H1 (cell line): ENCODE results near the gene IL1RAPL1. TPM values are rescaled to one million over a fixed set of nuclear protein-coding genes. Genes with fewer than 3 reads are reported as not detected.

Experiments
- CTCF ChIA-PET: fragments of 300-600 bp; sonication (Branson Sonifier 250); formaldehyde crosslinking; loops from one replicate; lab custom pipeline; 2021; ENCODE audit not compliant: partially characterized antibody; lab: Charles Lee
- POLR2A ChIA-PET: fragments of 300-600 bp; sonication (Branson Sonifier 250); formaldehyde crosslinking; loops from one replicate; lab custom pipeline; 2021; ENCODE audit warnings: inconsistent platforms; ENCODE audit not compliant: partially characterized antibody; lab: Charles Lee
- DNase-seq, 2 experiments: peaks; one replicate each; pipeline versions ENCODE4 v3.0.0 to v3.0.0-alpha.2; 2010 to 2022; ENCODE audit warnings: low spot score in 2 of 2, low read depth in 1 of 2, mixed read lengths in 1 of 2
- FAIRE-seq: peaks from 2 replicates; lab custom pipeline; 2011; peaks lifted over from hg19 to GRCh38; lab: Jason Lieb, UNC
- H2AFZ ChIP-seq: 2 replicates; pipeline ENCODE4 v1.8.1; 2012; ENCODE audit warnings: low read length, inconsistent platforms
- H2AK5ac ChIP-seq: 2 replicates; pipeline ENCODE4 v1.6.1; 2013; ENCODE audit warnings: low read depth, low read length
- H2BK120ac ChIP-seq: replicated peaks from 2 replicates; pipeline ENCODE3; 2013; ENCODE audit warnings: low read depth, low read length, inconsistent platforms
- H2BK12ac ChIP-seq: 2 replicates; pipeline ENCODE4 v1.6.1; 2013; ENCODE audit warnings: low read depth, low read length
- H2BK15ac ChIP-seq: 2 replicates; pipeline ENCODE4 v1.6.1; 2013; ENCODE audit warnings: low read length
- H2BK20ac ChIP-seq: 2 replicates; pipeline ENCODE4 v1.6.1; 2013; ENCODE audit warnings: low read length
- H2BK5ac ChIP-seq: 2 replicates; pipeline ENCODE4 v1.6.1; 2013; ENCODE audit warnings: low read depth, low read length
- H3K14ac ChIP-seq: 2 replicates; pipeline ENCODE4 v1.6.1; 2013; ENCODE audit warnings: inconsistent platforms; ENCODE audit not compliant: insufficient read length
- H3K18ac ChIP-seq: 2 replicates; pipeline ENCODE4 v1.6.1; 2013; ENCODE audit warnings: low read length; ENCODE audit errors: extremely low read depth
- H3K23ac ChIP-seq: 2 replicates; pipeline ENCODE4 v1.6.1; 2013; ENCODE audit warnings: inconsistent platforms; ENCODE audit not compliant: insufficient read length
- H3K23me2 ChIP-seq: 2 replicates; pipeline ENCODE4 v1.6.1; 2013; ENCODE audit warnings: low read depth, low read length
- H3K27ac ChIP-seq: 2 replicates; pipeline ENCODE4 v1.6.1; 2011; ENCODE audit warnings: low read depth, low read length, inconsistent platforms
- H3K27me3 ChIP-seq, 4 experiments: replicated peaks in 1 of 4; 1 replicate in 1 of 4; 2 replicates in 3 of 4; pipeline versions ENCODE4 v1.6.1 to v1.8.1; 2011 to 2013; ENCODE audit warnings: low read length in 3 of 4, mild to moderate bottlenecking in 3 of 4, inconsistent platforms in 2 of 4, mixed read lengths in 2 of 4, moderate library complexity in 1 of 4; ENCODE audit not compliant: control insufficient read depth in 3 of 4, insufficient read depth in 3 of 4; ENCODE audit errors: extremely low read depth in 1 of 4
- H3K36me3 ChIP-seq, 4 experiments: 2 replicates each; pipeline versions ENCODE4 v1.6.1 to v1.8.1; 2011 to 2013; ENCODE audit warnings: mild to moderate bottlenecking in 4 of 4, low read length in 3 of 4, moderate library complexity in 2 of 4, control low read depth in 1 of 4, inconsistent platforms in 1 of 4; ENCODE audit not compliant: insufficient read depth in 4 of 4, control insufficient read depth in 2 of 4
- H3K4ac ChIP-seq: replicated peaks from 2 replicates; pipeline ENCODE3; 2013; ENCODE audit warnings: low read length, low read depth, mixed read lengths, inconsistent platforms; ENCODE audit not compliant: insufficient read length
- H3K4me1 ChIP-seq, 4 experiments: replicated peaks in 1 of 4; 1 replicate in 1 of 4; 2 replicates in 3 of 4; pipeline versions ENCODE4 v1.6.1 to v1.8.1; 2011 to 2013; ENCODE audit warnings: low read length in 3 of 4, inconsistent platforms in 2 of 4, mixed read lengths in 1 of 4; ENCODE audit not compliant: insufficient read depth in 4 of 4, control insufficient read depth in 3 of 4
- H3K4me2 ChIP-seq, 2 experiments: 2 replicates each; pipeline versions ENCODE4 v1.6.1 to v1.8.1; 2011 to 2013; ENCODE audit warnings: low read depth in 2 of 2, low read length in 2 of 2, control low read depth in 1 of 2, inconsistent platforms in 1 of 2, mild to moderate bottlenecking in 1 of 2; ENCODE audit not compliant: insufficient read depth in 1 of 2
- H3K4me3 ChIP-seq, 4 experiments: fragments of 200-600, 300-600 bp in 1 of 4; sonication (generic), shearing (Covaris generic), sonication (Bioruptor Twin) in 1 of 4; 2 replicates each; pipeline versions ENCODE4 v1.5.1 to v1.8.1; 2011 to 2016; ENCODE audit warnings: low read length in 4 of 4, low read depth in 3 of 4, control low read depth in 2 of 4, inconsistent platforms in 2 of 4, mild to moderate bottlenecking in 2 of 4, mixed read lengths in 1 of 4, moderate library complexity in 1 of 4; ENCODE audit not compliant: insufficient read depth in 2 of 4; ENCODE audit errors: extremely low read depth in 1 of 4
- H3K56ac ChIP-seq: replicated peaks from 2 replicates; pipeline ENCODE3; 2013; ENCODE audit warnings: low read depth, mild to moderate bottlenecking, mixed read lengths, low read length, inconsistent platforms; ENCODE audit not compliant: insufficient read length
- H3K79me1 ChIP-seq: 2 replicates; pipeline ENCODE4 v1.6.1; 2013; ENCODE audit warnings: low read depth, low read length, control low read depth
- H3K79me2 ChIP-seq, 2 experiments: 2 replicates each; pipeline versions ENCODE4 v1.6.1 to v1.8.1; 2012 to 2013; ENCODE audit warnings: low read length in 2 of 2, mild to moderate bottlenecking in 2 of 2, inconsistent platforms in 1 of 2; ENCODE audit not compliant: insufficient read depth in 2 of 2, control insufficient read depth in 1 of 2
- H3K9ac ChIP-seq, 4 experiments: replicated peaks in 1 of 4; 1 replicate in 1 of 4; 2 replicates in 3 of 4; pipeline versions ENCODE4 v1.6.1 to v1.8.1; 2011 to 2013; ENCODE audit warnings: low read depth in 3 of 4, low read length in 3 of 4, control low read depth in 2 of 4, mild to moderate bottlenecking in 2 of 4, moderate library complexity in 2 of 4, inconsistent platforms in 1 of 4; ENCODE audit errors: extremely low read depth in 1 of 4
- H3K9me3 ChIP-seq, 2 experiments: 2 replicates each; pipeline versions ENCODE4 v1.6.1 to v1.8.1; 2012 to 2013; ENCODE audit warnings: mild to moderate bottlenecking in 2 of 2, moderate library complexity in 2 of 2, control low read depth in 1 of 2, inconsistent platforms in 1 of 2, low read depth in 1 of 2, low read length in 1 of 2, mixed read lengths in 1 of 2; ENCODE audit not compliant: insufficient read depth in 2 of 2
- H4K20me1 ChIP-seq, 2 experiments: replicated peaks in 1 of 2; 2 replicates each; pipeline versions ENCODE3 to v1.8.1; 2011 to 2013; ENCODE audit warnings: inconsistent platforms in 2 of 2, low read length in 2 of 2, mild to moderate bottlenecking in 1 of 2; ENCODE audit not compliant: insufficient read depth in 2 of 2, control insufficient read depth in 1 of 2
- H4K5ac ChIP-seq: 2 replicates; pipeline ENCODE4 v1.6.1; 2013; ENCODE audit warnings: low read length, low read depth, mixed read lengths, inconsistent platforms; ENCODE audit not compliant: insufficient read length
- H4K8ac ChIP-seq: 2 replicates; pipeline ENCODE4 v1.8.0; 2013; ENCODE audit warnings: mild to moderate bottlenecking, moderate library complexity, low read length, inconsistent platforms; ENCODE audit not compliant: insufficient read depth; ENCODE audit errors: extremely low read depth
- H4K91ac ChIP-seq: replicated peaks from 2 replicates; pipeline ENCODE3; 2013; ENCODE audit warnings: low read length, mixed read lengths, inconsistent platforms; ENCODE audit not compliant: insufficient read length
- EZH2 ChIP-seq: fragments of 200-600 bp; sonication (generic); IDR thresholded peaks from 2 replicates; pipeline ENCODE4 v1.7.1; 2012; ENCODE audit warnings: low read depth, mild to moderate bottlenecking, moderate library complexity, low read length, inconsistent platforms; ENCODE audit not compliant: severe bottlenecking
- GTF2F1 ChIP-seq: IDR thresholded peaks from 2 replicates; pipeline ENCODE4 v1.6.1; 2012; ENCODE audit warnings: low read depth, low read length, improper control_type of control experiment, borderline replicate concordance
- KDM4A ChIP-seq: IDR thresholded peaks from one replicate; pipeline ENCODE4 v1.7.1; 2012; ENCODE audit warnings: low read depth, mild to moderate bottlenecking, moderate library complexity, low read length, inconsistent platforms; ENCODE audit not compliant: severe bottlenecking
- SAP30 ChIP-seq: fragments of 300-600 bp; sonication (generic); IDR thresholded peaks from 2 replicates; pipeline ENCODE4 v1.7.1; 2012; ENCODE audit warnings: low read length, moderate library complexity, mild to moderate bottlenecking, inconsistent platforms; ENCODE audit not compliant: insufficient read depth, insufficient replicate concordance
- SIN3A ChIP-seq, 2 experiments: IDR thresholded peaks in 1 of 2; conservative IDR thresholded peaks in 1 of 2; 2 replicates each; pipeline ENCODE4 v1.6.1; 2011 to 2012; ENCODE audit warnings: low read length in 2 of 2, improper control_type of control experiment in 1 of 2, low read depth in 1 of 2, mild to moderate bottlenecking in 1 of 2
- SRF ChIP-seq: IDR thresholded peaks from 2 replicates; pipeline ENCODE4 v1.6.1; 2011; ENCODE audit warnings: mild to moderate bottlenecking, low read depth, low read length, moderate library complexity
- WGBS, 2 experiments: shearing (Covaris generic) in 1 of 2; methylation state at CpG; one replicate each; pipeline versions ENCODE4 v1.1.6 to v1.1.7; 2013 to 2015; ENCODE audit warnings: low lambda C conversion rate in 2 of 2, mixed read lengths in 2 of 2, inconsistent platforms in 1 of 2, low coverage in 1 of 2, missing lambda C conversion rate in 1 of 2; ENCODE audit not compliant: insufficient replicate concordance in 2 of 2, insufficient coverage in 1 of 2, insufficient read length in 1 of 2; ENCODE audit errors: extremely low coverage in 1 of 2, missing lambda C conversion rate in 1 of 2; 5-methylcytosine and 5-hydroxymethylcytosine counted together
- polyA plus RNA-seq, 7 experiments: library from polyadenylated mRNA; depleted of rRNA in 3 of 7; stranded (reverse) in 5 of 7; unstranded in 2 of 7; fragments of >200 nt in 5 of 7; fragments of 200-250 nt in 2 of 7; gene quantifications; 1 replicate in 5 of 7; 2 replicates in 1 of 7; 4 replicates in 1 of 7; pipeline versions ENCODE4 v1.2.1 to v1.2.3, GENCODE V29; 2011 to 2013; ENCODE audit warnings: missing spikeins in 2 of 7, mixed read lengths in 2 of 7
- total RNA-seq: library from RNA; stranded (reverse); fragmentation: NEBNext Ultra II Directional; extraction: Animal tissue kit (Norgen Biotek cat#: 25700); gene quantifications from 2 replicates; pipeline ENCODE4 v1.2.1, GENCODE V29; 2021
- TF ChIP-seq, protein P1 (sequence below), 3 experiments: IDR thresholded peaks; 1 replicate in 2 of 3; 2 replicates in 1 of 3; pipeline versions ENCODE4 v1.5.1 to v1.6.1; 2011; ENCODE audit warnings: low read length in 3 of 3, mild to moderate bottlenecking in 3 of 3, inconsistent platforms in 2 of 3, low read depth in 1 of 3, moderate library complexity in 1 of 3; ENCODE audit not compliant: insufficient read depth in 1 of 3; ENCODE audit errors: control extremely low read depth in 1 of 3

IL1RAPL1 gene
- total and polyA plus RNA-seq, 2 of the 8 experiments (the other 6 are each of a cell fraction or from before 2014, with no cell fraction given) = 0.11 to 0.35 TPM

DNA sequence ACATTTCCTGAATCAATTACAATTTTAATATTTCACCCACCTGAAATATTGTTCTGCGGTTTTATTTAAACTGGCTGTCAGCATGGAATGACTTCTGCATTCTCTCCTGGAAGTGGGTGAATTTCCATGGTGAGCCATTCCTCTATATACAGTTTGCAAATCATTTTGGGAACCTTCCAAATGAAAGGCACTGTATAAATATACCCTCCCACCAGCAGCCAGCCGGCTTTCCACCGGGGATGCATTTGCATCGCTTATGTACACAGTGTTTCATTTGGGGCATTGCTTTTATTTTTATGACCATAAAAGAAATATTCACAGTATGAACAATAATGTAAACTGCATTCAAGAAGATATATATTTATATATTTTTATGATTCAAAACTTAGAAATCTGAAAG lies 4.7 kb upstream of the IL1RAPL1 start:
- Histone ChIP-seq H2AK5ac (no peak overlapping the region), H3K27me3 (no peaks in the 10 kb centered on the region), H3K79me1 (no peaks in the 10 kb centered on the region), H3K36me3 (no peaks in the 10 kb centered on the region), H3K56ac (no peak overlapping the region), H4K91ac (no peak overlapping the region), H3K9ac (no peak overlapping the region), H2AFZ (no peak overlapping the region), H4K8ac (no peak overlapping the region), H3K27ac (no peak overlapping the region), H2BK15ac (no peak overlapping the region), H4K5ac (no peak overlapping the region), H3K23ac (no peak overlapping the region), H3K23me2 (no peaks in the 10 kb centered on the region), H3K4me3 (no peak overlapping the region), H3K9me3 (no peaks in the 10 kb centered on the region), H3K4ac (no peak overlapping the region), H2BK20ac (no peak overlapping the region), H4K20me1 (no peaks in the 10 kb centered on the region), H3K4me2 (no peak overlapping the region), H3K18ac (no peak overlapping the region), H3K14ac (no peak overlapping the region), H3K79me2 (no peaks in the 10 kb centered on the region), H2BK120ac (no peak overlapping the region), H2BK5ac (no peak overlapping the region), H2BK12ac (no peak overlapping the region), H3K4me1 (peaks cover 0 to 5% (median 0%) of the 10 kb centered on the region in 4 experiments; a peak in 3 of 7 replicates)
- no peak for TF ChIP-seq KDM4A
- TF ChIP-seq GTF2F1 = no peak
- no peak for TF ChIP-seq EZH2
- TF ChIP-seq, protein P1, sequence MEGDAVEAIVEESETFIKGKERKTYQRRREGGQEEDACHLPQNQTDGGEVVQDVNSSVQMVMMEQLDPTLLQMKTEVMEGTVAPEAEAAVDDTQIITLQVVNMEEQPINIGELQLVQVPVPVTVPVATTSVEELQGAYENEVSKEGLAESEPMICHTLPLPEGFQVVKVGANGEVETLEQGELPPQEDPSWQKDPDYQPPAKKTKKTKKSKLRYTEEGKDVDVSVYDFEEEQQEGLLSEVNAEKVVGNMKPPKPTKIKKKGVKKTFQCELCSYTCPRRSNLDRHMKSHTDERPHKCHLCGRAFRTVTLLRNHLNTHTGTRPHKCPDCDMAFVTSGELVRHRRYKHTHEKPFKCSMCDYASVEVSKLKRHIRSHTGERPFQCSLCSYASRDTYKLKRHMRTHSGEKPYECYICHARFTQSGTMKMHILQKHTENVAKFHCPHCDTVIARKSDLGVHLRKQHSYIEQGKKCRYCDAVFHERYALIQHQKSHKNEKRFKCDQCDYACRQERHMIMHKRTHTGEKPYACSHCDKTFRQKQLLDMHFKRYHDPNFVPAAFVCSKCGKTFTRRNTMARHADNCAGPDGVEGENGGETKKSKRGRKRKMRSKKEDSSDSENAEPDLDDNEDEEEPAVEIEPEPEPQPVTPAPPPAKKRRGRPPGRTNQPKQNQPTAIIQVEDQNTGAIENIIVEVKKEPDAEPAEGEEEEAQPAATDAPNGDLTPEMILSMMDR (IDR thresholded peaks at IDR 0.05; ENCODE audit: control extremely low read depth in 1 of 3, insufficient read depth in 1 of 3, low read depth in 1 of 3, low read length in 3 of 3) = no peak
- TF ChIP-seq SIN3A (conservative IDR thresholded peaks at IDR 0.05 in 1 of 2, IDR thresholded peaks at IDR 0.05 in 1 of 2; ENCODE audit: low read depth in 1 of 2, low read length in 2 of 2) = no peak
- TF ChIP-seq SRF = no peak
- TF ChIP-seq SAP30 = no peak
- CTCF ChIA-PET = no interaction called here
- WGBS, 2 experiments = 83% methylated on average over 4 of the region's 4 CpGs; no CpG with 5 or more reads in 1 of the 2 experiments
- POLR2A ChIA-PET = no interaction called here
- FAIRE-seq (no peak), DNase-seq (no peak)
